ENCODE results near the gene PHLPP1. TPM values are rescaled to one million over a fixed set of nuclear protein-coding genes. Genes with fewer than 3 reads are reported as not detected.

PHLPP1 gene
- total and polyA plus RNA-seq, 9 of the 15 experiments (the other 6 are each of a cell fraction or from before 2014, with no cell fraction given) = 0.56 to 9.0 (median 4.5) TPM

GRCh38 chr18:62984656-62985315, 269.4 kb downstream of the PHLPP1 start:
- ATAC-seq (no peak), FAIRE-seq (no peak), DNase-seq (ENCODE audit: extremely low read depth in 1 of 4, low spot score in 3 of 4) (no peak)
- no TSS peak for BruUV-seq (replicated peaks)
- 29% methylated on average over 10 of the region's 11 CpGs for WGBS (ENCODE audit: insufficient coverage, low coverage, missing lambda C conversion rate)
- H3K9me1 ChIP-seq (ENCODE audit: control insufficient read depth, insufficient read depth, low read length) = peaks cover 3% of the 10 kb centered on the region
- no peak overlapping the region for H3K27ac ChIP-seq (ENCODE audit: extremely low read depth, low read depth, low read length)
- in situ Hi-C loops (cut with MboI) (loop anchor here (10.0 to 25.0 kb wide), 2 partner anchors 380 to 797 kb away; partner anchors contain the start of genes PIGN and RELCH), intact Hi-C loops (cut with micrococcal nuclease) (loop anchor here (10.0 kb wide), 2 partner anchors 270 to 800 kb away; partner anchors contain the start of genes PHLPP1, PIGN and RELCH)
- POLR2A ChIA-PET = no interaction called here
- TF ChIP-seq DEAF1 (CRISPR knock-in tag; IDR thresholded peaks at IDR 0.05) = no peak
- no peak for TF ChIP-seq TAL1 (IDR thresholded peaks at IDR 0.05)
- TF ChIP-seq PHF20 (IDR thresholded peaks at IDR 0.05; ENCODE audit: partially characterized antibody) = no peak
- TF ChIP-seq MTF1 (CRISPR knock-in tag; IDR thresholded peaks at IDR 0.05; ENCODE audit: borderline replicate concordance) = no peak
- H3K79me2 ChIP-seq (ENCODE audit: control insufficient read depth, insufficient read depth, low read length) = no peaks in the 10 kb centered on the region
- no peak overlapping the region for H3K9ac ChIP-seq (ENCODE audit: insufficient read depth in 1 of 2, low read depth in 2 of 2, low read length in 2 of 2)
- H3K36me3 ChIP-seq (ENCODE audit: control insufficient read depth, insufficient read depth, low read length) = no peaks in the 10 kb centered on the region
- no peaks in the 10 kb centered on the region for H3K27me3 ChIP-seq (ENCODE audit: control insufficient read depth in 2 of 2, insufficient read depth in 2 of 2, low read length in 2 of 2)
- H4K20me1 ChIP-seq (replicated peaks; ENCODE audit: control insufficient read depth, insufficient read depth, low read length) = no peaks in the 10 kb centered on the region
- H3K4me1 ChIP-seq (replicated peaks in 1 of 2; ENCODE audit: control insufficient read depth in 2 of 2, insufficient read depth in 2 of 2, low read length in 2 of 2) = peaks cover 0 to 4% of the 10 kb centered on the region in 2 experiments; a peak in 3 of 5 replicates
- no peak overlapping the region for H3K4me2 ChIP-seq (ENCODE audit: insufficient read depth, low read length)
- H3K9me3 ChIP-seq (replicated peaks; ENCODE audit: control insufficient read depth, insufficient read depth, low read depth, low read length) = no peaks in the 10 kb centered on the region
- CTCF ChIA-PET (ENCODE audit: low intra/inter-chr PET ratio) = interaction anchor here (0.6 kb wide), 1 partner anchor 615 kb away, joined by 3 read pairs; no protein-coding TSS in a partner anchor
- no peak overlapping the region for H2AFZ ChIP-seq (ENCODE audit: low read depth, low read length)
- no peak overlapping the region for H3K4me3 ChIP-seq
